CD4-positive, alpha-beta memory T cell (primary cell): Measurements from ENCODE around the gene AKAP8. TPM values are rescaled to one million over a fixed set of nuclear protein-coding genes. Genes with fewer than 3 reads are reported as not detected.

Source experiments
- CTCF ChIA-PET: fragments of 350-600 bp; sonication (Branson Sonifier 250); formaldehyde crosslinking; loops from one replicate; lab custom pipeline; 2021; ENCODE audit warnings: inconsistent platforms; ENCODE audit not compliant: partially characterized antibody; lab: Charles Lee
- POLR2A ChIA-PET: fragments of 350-600 bp; sonication (Branson Sonifier 250); formaldehyde crosslinking; loops from one replicate; lab custom pipeline; 2021; ENCODE audit not compliant: partially characterized antibody; lab: Charles Lee
- DNase-seq, 5 donors: peaks; one replicate each; pipeline versions ENCODE4 v3.0.0 to v3.0.0-alpha.2; 2020 to 2022; ENCODE audit warnings: mixed read lengths in 1 of 5
- H3K27ac ChIP-seq: one replicate; pipeline ENCODE4 v1.7.0; 2013; ENCODE audit warnings: low read depth, low read length
- H3K27me3 ChIP-seq: 2 replicates; pipeline ENCODE4 v1.7.0; 2013; ENCODE audit warnings: mild to moderate bottlenecking, low read length, moderate library complexity; ENCODE audit not compliant: insufficient read depth
- H3K36me3 ChIP-seq: 2 replicates; pipeline ENCODE4 v1.7.0; 2013; ENCODE audit warnings: mild to moderate bottlenecking, low read length, moderate library complexity; ENCODE audit not compliant: insufficient read depth
- H3K4me1 ChIP-seq: 2 replicates; pipeline ENCODE4 v1.7.0; 2013; ENCODE audit warnings: mild to moderate bottlenecking, low read length, moderate library complexity; ENCODE audit not compliant: insufficient read depth
- H3K4me3 ChIP-seq, 2 donors: one replicate each; pipeline ENCODE4 v1.7.0; 2013; ENCODE audit warnings: low read length in 2 of 2, mild to moderate bottlenecking in 1 of 2
- H3K9me3 ChIP-seq, 2 donors: one replicate each; pipeline ENCODE4 v1.7.0; 2013; ENCODE audit warnings: low read length in 2 of 2, control low read depth in 1 of 2; ENCODE audit not compliant: control insufficient read depth in 1 of 2
- H3K27ac Mint-ChIP-seq, 7 donors: one replicate each; pipeline ENCODE4 v1.8.0; 2020 to 2021; ENCODE audit warnings: mixed read lengths in 7 of 7, mild to moderate bottlenecking in 6 of 7, inconsistent platforms in 3 of 7, moderate library complexity in 3 of 7
- H3K27me3 Mint-ChIP-seq, 2 donors: one replicate each; pipeline ENCODE4 v1.8.0; 2020 to 2021; ENCODE audit warnings: mixed read lengths in 2 of 2
- H3K36me3 Mint-ChIP-seq, 2 donors: one replicate each; pipeline ENCODE4 v1.8.0; 2020 to 2021; ENCODE audit warnings: mixed read lengths in 2 of 2, inconsistent platforms in 1 of 2, mild to moderate bottlenecking in 1 of 2
- H3K4me1 Mint-ChIP-seq, 4 donors: one replicate each; pipeline ENCODE4 v1.8.0; 2020 to 2021; ENCODE audit warnings: mixed read lengths in 4 of 4, mild to moderate bottlenecking in 1 of 4
- H3K4me3 Mint-ChIP-seq, 8 donors: one replicate each; pipeline ENCODE4 v1.8.0; 2020 to 2021; ENCODE audit warnings: mixed read lengths in 8 of 8, mild to moderate bottlenecking in 7 of 8, moderate library complexity in 6 of 8, inconsistent platforms in 3 of 8
- H3K9me3 Mint-ChIP-seq, 8 donors: one replicate each; pipeline ENCODE4 v1.8.0; 2020 to 2021; ENCODE audit warnings: mixed read lengths in 8 of 8, mild to moderate bottlenecking in 5 of 8, inconsistent platforms in 3 of 8, moderate library complexity in 1 of 8
- intact Hi-C: fragments of 100-400 bp; cut with micrococcal nuclease; formaldehyde crosslinking; loops from one replicate; pipeline ENCODE4 v1.15.1; 2023
- polyA plus RNA-seq, 2 donors: library from polyadenylated mRNA; unstranded; fragments of 300-500 nt; fragmentation: Illumina TruSeq; gene quantifications; one replicate each; pipeline ENCODE4 v1.2.3, GENCODE V29; 2021
- total RNA-seq, 2 experiments: library from RNA; stranded (reverse); gene quantifications; one replicate each; pipeline ENCODE4 v1.2.3, GENCODE V29; 2021

The AKAP8 gene
- total and polyA plus RNA-seq, 4 experiments from 2014 or later = 10.8 to 71.5 (median 46.7) TPM

DNA sequence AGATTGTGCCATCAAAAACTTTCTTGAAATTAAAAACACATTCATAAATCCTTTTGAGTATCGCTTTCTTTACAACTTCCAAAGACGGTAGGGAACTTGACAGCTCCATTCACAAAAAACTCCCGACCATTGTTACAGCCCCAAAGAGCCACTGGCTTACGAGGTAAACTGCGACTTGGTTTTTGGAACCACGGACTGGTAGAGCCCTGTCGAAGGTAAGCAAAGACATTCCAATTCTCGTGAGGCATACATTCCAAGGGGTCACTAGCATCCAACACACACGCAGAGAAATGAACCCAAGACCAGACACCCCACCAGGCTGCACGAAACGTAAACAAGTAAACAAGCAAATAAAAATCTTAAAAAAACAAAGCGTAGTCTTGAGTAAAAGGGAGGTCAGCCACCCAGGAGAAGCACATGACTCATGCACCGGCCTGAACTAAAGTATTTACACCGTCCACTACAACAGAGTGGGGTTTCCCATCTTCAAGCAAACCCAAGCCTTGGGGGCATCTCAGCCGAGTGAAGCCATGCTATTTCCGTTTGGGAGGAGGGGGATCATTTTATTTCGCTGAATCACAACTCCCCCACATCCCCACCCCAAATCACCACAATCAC, 48.7 kb downstream of the AKAP8 start:
- Mint-ChIP-seq H3K4me3 (peak overlapping the region; percentile 94 to 97 (median 95)), H3K27ac (peak overlapping the region; percentile 93 to 99 (median 96)), H3K36me3 (peaks cover 0 to 11% of the 10 kb centered on the region in 2 donors), H3K9me3 (no peaks in the 10 kb centered on the region), H3K4me1 (peaks cover 35 to 71% (median 53%) of the 10 kb centered on the region in 4 donors), H3K27me3 (no peaks in the 10 kb centered on the region)
- Histone ChIP-seq H3K27ac (peak overlapping the region; percentile 90), H3K27me3 (no peaks in the 10 kb centered on the region), H3K4me1 (peaks cover 60% of the 10 kb centered on the region), H3K36me3 (no peaks in the 10 kb centered on the region), H3K4me3 (peak overlapping the region; percentile 84 to 87), H3K9me3 (no peaks in the 10 kb centered on the region)
- ChIA-PET POLR2A (interaction anchor here (0.6 to 6.4 kb wide), 8 partner anchors 22 to 220 kb away, joined by 3 to 58 read pairs (median 3); partner anchors contain the start of genes AKAP8 and AKAP8L), CTCF (no interaction called here)
- intact Hi-C loops = loop anchor here (1.0 to 5.0 kb wide), 3 partner anchors 39 to 88 kb away; partner anchors contain the start of genes AKAP8 and AKAP8L
- DNase-seq = peak in 3 of 5 donors; percentile 16 to 60 (median 30)

DNA sequence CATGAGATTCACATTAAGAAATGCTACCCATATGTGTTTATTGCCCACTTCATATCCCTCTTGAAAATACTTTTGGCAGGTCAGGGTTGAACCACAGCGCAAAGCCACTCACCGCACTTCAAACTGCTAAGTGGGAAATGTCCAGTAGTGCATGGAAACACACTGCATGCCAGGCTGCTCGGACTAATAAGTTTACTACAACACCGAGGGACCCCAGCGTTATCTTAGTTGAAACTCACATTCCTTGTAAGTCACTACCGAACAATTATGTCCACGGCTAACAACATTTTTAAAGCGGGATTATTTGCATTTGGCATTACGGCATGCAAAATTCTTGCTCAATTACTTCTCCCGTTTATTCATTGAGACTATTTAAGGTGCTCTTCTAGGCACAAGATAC, 51.3 kb downstream of the AKAP8 start:
- POLR2A ChIA-PET = no interaction called here
- H3K27me3 Mint-ChIP-seq = no peaks in the 10 kb centered on the region
- intact Hi-C loops = no loop called here

DNA sequence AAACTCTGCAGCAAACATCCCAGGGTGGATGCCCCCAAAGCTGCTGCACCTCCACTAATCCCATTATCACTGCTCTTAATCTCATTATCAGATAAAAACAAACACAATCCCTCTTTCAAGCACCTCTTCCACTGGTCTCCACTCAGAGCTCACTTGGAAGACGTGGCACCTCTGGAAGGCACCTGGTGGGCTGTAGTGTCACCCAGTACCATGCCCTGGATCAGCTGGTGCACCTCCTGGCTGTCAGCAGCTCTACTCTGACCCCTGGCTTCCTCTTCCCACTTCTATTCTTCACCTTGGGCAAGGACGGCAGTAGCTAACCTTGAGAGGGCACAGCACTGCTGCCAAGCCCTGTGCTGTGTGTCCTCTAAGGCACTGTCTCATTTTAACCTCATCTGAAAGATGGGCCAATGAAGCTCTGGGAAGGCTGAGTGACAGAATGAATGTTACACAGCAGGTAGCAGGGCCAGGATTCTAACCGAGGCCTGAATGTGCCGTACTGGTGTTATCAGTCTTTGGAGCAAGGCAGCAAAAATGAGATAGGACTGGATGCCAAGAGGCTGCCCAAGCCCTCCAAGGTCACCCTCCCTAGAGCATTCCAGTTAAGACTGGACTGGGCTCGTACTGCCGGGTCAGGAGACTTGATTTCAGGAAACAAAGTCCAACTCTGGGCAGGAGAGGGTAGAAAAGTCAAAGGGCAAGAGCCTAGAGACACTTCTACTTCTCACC, 54.6 kb downstream of the AKAP8 start:
- H3K9me3 Mint-ChIP-seq = peaks cover 0 to 4% (median 0%) of the 10 kb centered on the region in 8 donors
- no peaks in the 10 kb centered on the region for H3K27me3 ChIP-seq
- peak overlapping the region in 7 of 8 donors; percentile 60 to 79 (median 70) for H3K4me3 Mint-ChIP-seq
- H3K4me1 ChIP-seq = peaks cover 95% of the 10 kb centered on the region
- ChIA-PET POLR2A (interaction anchor here (0.8 to 1.5 kb wide), 2 partner anchors 35 to 41 kb away, joined by 3 read pairs; no protein-coding TSS in a partner anchor), CTCF (interaction anchor here (0.6 to 1.5 kb wide), 4 partner anchors 9 to 148 kb away, joined by 3 read pairs; no protein-coding TSS in a partner anchor)
- H3K27me3 Mint-ChIP-seq = no peaks in the 10 kb centered on the region
- H3K36me3 ChIP-seq = peaks cover 4% of the 10 kb centered on the region
- intact Hi-C loops = loop anchor here (5.0 kb wide), 1 partner anchor 38 kb away; no protein-coding TSS in a partner anchor
- H3K36me3 Mint-ChIP-seq = peaks cover 3% of the 10 kb centered on the region in 2 donors
- peak overlapping the region; percentile 37 to 91 (median 62) for H3K27ac Mint-ChIP-seq
- H3K4me3 ChIP-seq = no peak overlapping the region
- no peak for DNase-seq
- no peak overlapping the region for H3K27ac ChIP-seq
- no peaks in the 10 kb centered on the region for H3K9me3 ChIP-seq
- H3K4me1 Mint-ChIP-seq = peaks cover 68 to 95% (median 82%) of the 10 kb centered on the region in 4 donors

More for the DNA sequence above, 51.3 kb downstream of the AKAP8 start:
- Mint-ChIP-seq H3K9me3 (no peaks in the 10 kb centered on the region), H3K4me1 (peaks cover 58 to 86% (median 73%) of the 10 kb centered on the region in 4 donors), H3K27ac (peak overlapping the region in 4 of 7 donors; percentile 13 to 99 (median 62)), H3K36me3 (peaks cover 0 to 11% of the 10 kb centered on the region in 2 donors), H3K4me3 (peak overlapping the region in 7 of 8 donors; percentile 32 to 97 (median 70))
- Histone ChIP-seq H3K4me1 (peaks cover 84% of the 10 kb centered on the region), H3K4me3 (no peak overlapping the region), H3K27me3 (no peaks in the 10 kb centered on the region), H3K9me3 (no peaks in the 10 kb centered on the region), H3K27ac (no peak overlapping the region), H3K36me3 (peaks cover 4% of the 10 kb centered on the region)
- DNase-seq = no peak
- CTCF ChIA-PET = no interaction called here

DNA sequence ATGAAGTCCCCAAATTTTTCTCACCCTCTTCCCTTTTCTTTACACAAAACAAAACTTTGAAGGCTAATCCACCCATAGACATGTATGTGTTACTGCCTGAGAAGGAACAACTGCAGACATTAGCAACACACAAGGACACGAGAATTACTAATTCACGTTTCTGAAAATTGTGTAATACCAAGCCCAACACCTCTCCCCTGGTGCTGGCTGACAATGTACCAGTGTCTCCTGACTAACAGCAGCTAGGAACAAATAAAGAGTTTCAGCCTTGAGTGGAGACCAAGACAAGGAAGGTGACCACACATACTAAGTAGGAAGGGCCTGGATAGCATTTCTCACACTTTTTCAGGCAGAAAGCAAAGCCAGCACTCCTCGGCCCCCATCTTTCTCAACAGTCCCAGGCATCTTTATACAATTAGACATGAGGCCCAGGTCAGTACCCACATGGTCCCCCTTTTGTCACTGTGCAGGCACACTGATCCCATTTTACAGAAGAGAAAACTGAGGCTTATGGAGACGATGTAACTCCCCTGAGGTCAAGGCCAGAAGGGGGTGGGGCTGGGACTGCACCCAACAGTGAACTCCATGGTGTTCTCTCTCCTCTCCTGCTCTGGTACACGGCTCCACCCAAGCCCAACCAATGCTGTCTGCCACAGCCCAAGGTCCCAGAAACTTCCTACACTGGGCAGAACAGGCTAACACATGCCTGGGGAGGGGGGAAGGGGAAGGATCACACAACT, 55.9 kb downstream of the AKAP8 start:
- no peaks in the 10 kb centered on the region for H3K9me3 ChIP-seq
- intact Hi-C loops = loop anchor here (5.0 kb wide), 1 partner anchor 36 kb away; no protein-coding TSS in a partner anchor
- peaks cover 67 to 95% (median 83%) of the 10 kb centered on the region in 4 donors for H3K4me1 Mint-ChIP-seq
- peaks cover 1 to 3% of the 10 kb centered on the region in 2 donors for H3K36me3 Mint-ChIP-seq
- H3K4me1 ChIP-seq = peaks cover 95% of the 10 kb centered on the region
- no peaks in the 10 kb centered on the region for H3K27me3 Mint-ChIP-seq
- DNase-seq = no peak
- CTCF ChIA-PET = interaction anchor here (1.5 kb wide), 1 partner anchor 20 kb away, joined by 3 read pairs; no protein-coding TSS in a partner anchor
- H3K27ac Mint-ChIP-seq = peak overlapping the region; percentile 35 to 78 (median 64)
- POLR2A ChIA-PET = no interaction called here
- peaks cover 4% of the 10 kb centered on the region for H3K36me3 ChIP-seq
- H3K4me3 ChIP-seq = no peak overlapping the region
- H3K9me3 Mint-ChIP-seq = peaks cover 0 to 4% (median 0%) of the 10 kb centered on the region in 8 donors
- H3K27me3 ChIP-seq = no peaks in the 10 kb centered on the region
- H3K27ac ChIP-seq = no peak overlapping the region
- peak overlapping the region in 7 of 8 donors; percentile 33 to 79 (median 70) for H3K4me3 Mint-ChIP-seq

DNA sequence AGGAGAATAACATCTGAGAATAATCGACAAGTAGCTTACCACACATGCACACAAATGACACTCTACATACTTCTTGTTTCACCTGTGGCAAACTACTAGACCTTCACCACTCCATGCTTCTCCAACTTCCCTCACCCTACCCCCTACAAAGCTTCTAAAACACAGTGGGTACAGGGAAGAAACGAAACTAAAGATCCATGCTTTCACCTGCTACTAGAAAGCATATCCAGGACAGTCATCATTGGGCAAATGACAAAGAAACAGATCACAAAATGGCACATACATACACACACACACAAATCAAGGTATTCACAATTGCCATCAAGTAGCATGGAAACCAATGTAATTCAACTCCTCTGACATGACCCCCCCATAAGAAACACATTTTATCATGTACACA, 57.8 kb downstream of the AKAP8 start:
- ChIA-PET POLR2A (no interaction called here), CTCF (no interaction called here)
- no peak overlapping the region for H3K4me3 ChIP-seq
- H3K27me3 ChIP-seq = no peaks in the 10 kb centered on the region
- peaks cover 72 to 95% (median 85%) of the 10 kb centered on the region in 4 donors for H3K4me1 Mint-ChIP-seq
- H3K36me3 ChIP-seq = peaks cover 4% of the 10 kb centered on the region
- H3K4me1 ChIP-seq = peaks cover 95% of the 10 kb centered on the region
- intact Hi-C loops = loop anchor here (5.0 kb wide), 1 partner anchor 34 kb away; no protein-coding TSS in a partner anchor
- no peaks in the 10 kb centered on the region for H3K9me3 ChIP-seq
- DNase-seq = no peak
- H3K27ac Mint-ChIP-seq = peak overlapping the region in 5 of 7 donors; percentile 3 to 69 (median 42)
- H3K4me3 Mint-ChIP-seq = peak overlapping the region in 7 of 8 donors; percentile 52 to 75 (median 64)
- no peak overlapping the region for H3K27ac ChIP-seq
- H3K9me3 Mint-ChIP-seq = peaks cover 0 to 4% (median 0%) of the 10 kb centered on the region in 8 donors
- no peaks in the 10 kb centered on the region for H3K27me3 Mint-ChIP-seq
- H3K36me3 Mint-ChIP-seq = peaks cover 5 to 7% of the 10 kb centered on the region in 2 donors

DNA sequence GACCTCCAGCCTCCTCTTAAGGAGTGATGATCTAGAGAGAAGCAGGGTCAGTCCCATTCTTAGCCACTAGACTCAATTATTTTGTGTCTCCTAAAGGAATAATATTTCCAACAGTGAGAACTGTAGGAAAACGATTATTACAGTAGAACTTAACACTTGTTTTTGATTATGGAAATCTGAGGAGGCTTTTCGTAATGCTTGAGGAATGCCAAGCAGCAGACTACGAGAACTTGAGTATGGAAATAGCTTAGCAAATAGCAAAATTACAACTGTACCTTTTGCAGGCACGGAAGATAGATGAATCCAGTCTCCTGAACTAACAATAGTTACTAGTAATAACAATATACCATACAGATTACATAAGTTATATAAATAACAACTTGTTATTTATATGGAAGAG, 59.5 kb downstream of the AKAP8 start:
- Histone ChIP-seq H3K9me3 (no peaks in the 10 kb centered on the region), H3K36me3 (peaks cover 4% of the 10 kb centered on the region), H3K4me1 (peaks cover 95% of the 10 kb centered on the region), H3K27ac (no peak overlapping the region), H3K27me3 (no peaks in the 10 kb centered on the region), H3K4me3 (no peak overlapping the region)
- ChIA-PET POLR2A (interaction anchor here (0.5 to 1.1 kb wide), 2 partner anchors 27 to 1162 kb away, joined by 3 read pairs; no protein-coding TSS in a partner anchor), CTCF (no interaction called here)
- Mint-ChIP-seq H3K36me3 (peaks cover 6 to 11% of the 10 kb centered on the region in 2 donors), H3K4me1 (peaks cover 70 to 97% (median 86%) of the 10 kb centered on the region in 4 donors), H3K4me3 (peak overlapping the region in 6 of 8 donors; percentile 28 to 81 (median 60)), H3K9me3 (peaks cover 0 to 4% (median 0%) of the 10 kb centered on the region in 8 donors), H3K27ac (peak overlapping the region in 6 of 7 donors; percentile 30 to 79 (median 69)), H3K27me3 (no peaks in the 10 kb centered on the region)
- intact Hi-C loops = loop anchor here (5.0 kb wide), 1 partner anchor 33 kb away; no protein-coding TSS in a partner anchor
- no peak for DNase-seq
